HG03354 (cell line): ENCODE data around the gene FLT4.
A peak's percentile ranks its signal among the peaks of the same experiment; 100 is the strongest.

Source experiments
- ATAC-seq: cut with Tn5 transposase; IDR thresholded peaks from one replicate; pipeline ENCODE4 v1.9.1; 2021; ENCODE audit warnings: mild to moderate bottlenecking; ENCODE audit not compliant: unreplicated experiment, poor library complexity, severe bottlenecking

FLT4 gene

GRCh38 chr5:180596668-180597231 lies 52.6 kb downstream of the FLT4 start:
- ATAC-seq, result no peak

GRCh38 chr5:180596115-180596667 lies 53.2 kb downstream of the FLT4 start:
- no peak for ATAC-seq

- no peak for ATAC-seq
These were observed 53.9 kb downstream of the FLT4 start for GRCh38 chr5:180595381-180596114.

- ATAC-seq, result no peak
These were observed 54.4 kb downstream of the FLT4 start for GRCh38 chr5:180595046-180595379.

- no peak for ATAC-seq
These were observed 54.9 kb downstream of the FLT4 start for GRCh38 chr5:180594311-180595045.

- no peak for ATAC-seq
These were observed 55.8 kb downstream of the FLT4 start for GRCh38 chr5:180593446-180594206.

GRCh38 chr5:180592176-180592575 lies 57.2 kb downstream of the FLT4 start:
- ATAC-seq, result no peak

GRCh38 chr5:180591311-180591887 lies 58.0 kb downstream of the FLT4 start, which contains the start of gene SCGB3A1:
Gene SCGB3A1 (minus strand): TSS chr5:180591499. CDS start chr5:180591462, 37 bp downstream.
- ATAC-seq, result no peak

- ATAC-seq, result no peak
These were observed 58.7 kb downstream of the FLT4 start for GRCh38 chr5:180590543-180591310.

- ATAC-seq, result no peak
These were observed 59.4 kb downstream of the FLT4 start for GRCh38 chr5:180589771-180590542.

GRCh38 chr5:180586870-180587269 lies 62.5 kb downstream of the FLT4 start:
- ATAC-seq, result no peak

- no peak for ATAC-seq
These were observed 63.2 kb downstream of the FLT4 start for GRCh38 chr5:180586204-180586603.

- no peak for ATAC-seq
These were observed 65.7 kb downstream of the FLT4 start for GRCh38 chr5:180583738-180584137.

- ATAC-seq, result no peak
These were observed 68.7 kb downstream of the FLT4 start for GRCh38 chr5:180580681-180581080.

- no peak for ATAC-seq
These were observed 73.8 kb downstream of the FLT4 start for GRCh38 chr5:180575571-180575970.

GRCh38 chr5:180568914-180569313 lies 80.5 kb downstream of the FLT4 start:
- no peak for ATAC-seq

GRCh38 chr5:180563994-180564393 lies 85.4 kb downstream of the FLT4 start:
- ATAC-seq, result peak; percentile 33

- ATAC-seq, result no peak
These were observed 91.2 kb downstream of the FLT4 start for GRCh38 chr5:180558232-180558631.
